ENCODE measurements around the gene CENPA. TPM values are rescaled to one million over a fixed set of nuclear protein-coding genes. Genes with fewer than 3 reads are reported as not detected.

The CENPA gene
- total RNA-seq, 1 experiment from 2014 or later: 55.0 TPM

DNA sequence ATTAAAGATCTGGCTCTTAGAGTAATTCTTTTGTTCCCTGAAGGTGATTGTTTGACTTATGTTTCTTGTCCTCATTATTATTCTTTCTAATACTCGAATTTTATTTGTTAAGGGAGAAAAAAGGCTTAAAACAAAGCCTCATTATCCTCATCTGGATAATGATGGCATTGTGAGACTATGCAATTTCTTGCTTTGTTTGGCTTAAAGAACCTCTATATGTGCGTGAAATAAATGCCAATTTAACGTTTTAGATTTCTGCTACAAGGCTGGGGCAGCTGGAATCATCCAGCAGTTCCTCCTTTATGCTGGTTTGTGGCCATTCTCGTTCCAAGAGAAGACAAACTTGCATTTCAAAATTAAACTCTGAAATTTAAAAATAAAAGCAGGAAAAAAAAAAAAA lies 57.2 kb downstream of the CENPA start:
- ChIA-PET CTCF (interaction anchor here (0.7 to 1.2 kb wide), 4 partner anchors 10 to 286 kb away, joined by 3 to 8 read pairs (median 3); no protein-coding TSS in a partner anchor), POLR2A (no interaction called here)
- DNase-seq (ENCODE audit: low read depth, low spot score) (no peak), ATAC-seq (no peak)
- TF ChIP-seq, protein P1, sequence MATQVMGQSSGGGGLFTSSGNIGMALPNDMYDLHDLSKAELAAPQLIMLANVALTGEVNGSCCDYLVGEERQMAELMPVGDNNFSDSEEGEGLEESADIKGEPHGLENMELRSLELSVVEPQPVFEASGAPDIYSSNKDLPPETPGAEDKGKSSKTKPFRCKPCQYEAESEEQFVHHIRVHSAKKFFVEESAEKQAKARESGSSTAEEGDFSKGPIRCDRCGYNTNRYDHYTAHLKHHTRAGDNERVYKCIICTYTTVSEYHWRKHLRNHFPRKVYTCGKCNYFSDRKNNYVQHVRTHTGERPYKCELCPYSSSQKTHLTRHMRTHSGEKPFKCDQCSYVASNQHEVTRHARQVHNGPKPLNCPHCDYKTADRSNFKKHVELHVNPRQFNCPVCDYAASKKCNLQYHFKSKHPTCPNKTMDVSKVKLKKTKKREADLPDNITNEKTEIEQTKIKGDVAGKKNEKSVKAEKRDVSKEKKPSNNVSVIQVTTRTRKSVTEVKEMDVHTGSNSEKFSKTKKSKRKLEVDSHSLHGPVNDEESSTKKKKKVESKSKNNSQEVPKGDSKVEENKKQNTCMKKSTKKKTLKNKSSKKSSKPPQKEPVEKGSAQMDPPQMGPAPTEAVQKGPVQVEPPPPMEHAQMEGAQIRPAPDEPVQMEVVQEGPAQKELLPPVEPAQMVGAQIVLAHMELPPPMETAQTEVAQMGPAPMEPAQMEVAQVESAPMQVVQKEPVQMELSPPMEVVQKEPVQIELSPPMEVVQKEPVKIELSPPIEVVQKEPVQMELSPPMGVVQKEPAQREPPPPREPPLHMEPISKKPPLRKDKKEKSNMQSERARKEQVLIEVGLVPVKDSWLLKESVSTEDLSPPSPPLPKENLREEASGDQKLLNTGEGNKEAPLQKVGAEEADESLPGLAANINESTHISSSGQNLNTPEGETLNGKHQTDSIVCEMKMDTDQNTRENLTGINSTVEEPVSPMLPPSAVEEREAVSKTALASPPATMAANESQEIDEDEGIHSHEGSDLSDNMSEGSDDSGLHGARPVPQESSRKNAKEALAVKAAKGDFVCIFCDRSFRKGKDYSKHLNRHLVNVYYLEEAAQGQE (IDR thresholded peaks at IDR 0.05; ENCODE audit: insufficient read depth in 1 of 2, low read depth in 2 of 2, low read length in 1 of 2): no peak
- TF ChIP-seq TCF7L2 (IDR thresholded peaks at IDR 0.05; ENCODE audit: low read depth, low read length) (no peak), SIN3A (IDR thresholded peaks at IDR 0.05; ENCODE audit: borderline replicate concordance, insufficient read depth, low read depth, low read length) (no peak), POLR2AphosphoS5 (IDR thresholded peaks at IDR 0.05; ENCODE audit: low read depth, low read length) (no peak)
- TF ChIP-seq, protein P2, sequence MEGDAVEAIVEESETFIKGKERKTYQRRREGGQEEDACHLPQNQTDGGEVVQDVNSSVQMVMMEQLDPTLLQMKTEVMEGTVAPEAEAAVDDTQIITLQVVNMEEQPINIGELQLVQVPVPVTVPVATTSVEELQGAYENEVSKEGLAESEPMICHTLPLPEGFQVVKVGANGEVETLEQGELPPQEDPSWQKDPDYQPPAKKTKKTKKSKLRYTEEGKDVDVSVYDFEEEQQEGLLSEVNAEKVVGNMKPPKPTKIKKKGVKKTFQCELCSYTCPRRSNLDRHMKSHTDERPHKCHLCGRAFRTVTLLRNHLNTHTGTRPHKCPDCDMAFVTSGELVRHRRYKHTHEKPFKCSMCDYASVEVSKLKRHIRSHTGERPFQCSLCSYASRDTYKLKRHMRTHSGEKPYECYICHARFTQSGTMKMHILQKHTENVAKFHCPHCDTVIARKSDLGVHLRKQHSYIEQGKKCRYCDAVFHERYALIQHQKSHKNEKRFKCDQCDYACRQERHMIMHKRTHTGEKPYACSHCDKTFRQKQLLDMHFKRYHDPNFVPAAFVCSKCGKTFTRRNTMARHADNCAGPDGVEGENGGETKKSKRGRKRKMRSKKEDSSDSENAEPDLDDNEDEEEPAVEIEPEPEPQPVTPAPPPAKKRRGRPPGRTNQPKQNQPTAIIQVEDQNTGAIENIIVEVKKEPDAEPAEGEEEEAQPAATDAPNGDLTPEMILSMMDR (IDR thresholded peaks at IDR 0.05): no peak
- H3K9me3 ChIP-seq (ENCODE audit: control insufficient read depth, insufficient read depth, low read depth, low read length): no peaks in the 10 kb centered on the region
- H3K27me3 ChIP-seq (ENCODE audit: control insufficient read depth, insufficient read depth, low read length): peaks cover 26% of the 10 kb centered on the region
- no peak overlapping the region for H3K4me3 ChIP-seq (ENCODE audit: low read depth in 2 of 2, low read length in 2 of 2)
- H3K27ac ChIP-seq (ENCODE audit: low read length): no peak overlapping the region
- no peaks in the 10 kb centered on the region for H3K36me3 ChIP-seq (ENCODE audit: control insufficient read depth, insufficient read depth, low read length)
- H3K4me1 ChIP-seq (ENCODE audit: control insufficient read depth, insufficient read depth, low read length): no peaks in the 10 kb centered on the region
- intact Hi-C loops (cut with micrococcal nuclease; ENCODE audit: unreplicated experiment): no loop called here
- BruUV-seq (replicated peaks): no TSS peak
- in situ Hi-C loops (cut with HindIII; ENCODE audit: low pct_unique_long_range_greater_than_20kb, low sequenced_read_pairs): no loop called here

Other genes with a start within 250 kb of the CENPA start
- 0.33 TPM for gene CIB4, start 144.7 kb upstream of the CENPA start, total RNA-seq (2021; ENCODE audit: unreplicated experiment)
- gene KCNK3, start 93.3 kb upstream of the CENPA start, total RNA-seq (2021; ENCODE audit: unreplicated experiment): 32.8 TPM
- 67.3 TPM for gene SLC35F6, start 21.8 kb upstream of the CENPA start, total RNA-seq (2021; ENCODE audit: unreplicated experiment)
- 0.31 TPM for gene DPYSL5, start 62.1 kb downstream of the CENPA start, total RNA-seq (2021; ENCODE audit: unreplicated experiment)
- 11.6 TPM for gene MAPRE3, start 184.6 kb downstream of the CENPA start, total RNA-seq (2021; ENCODE audit: unreplicated experiment)
- gene TMEM214, start 246.9 kb downstream of the CENPA start, total RNA-seq (2021; ENCODE audit: unreplicated experiment): 77.8 TPM